ENCODE measurements around the gene ATG16L2.
"Not testable (repeated sequence)": the region's sequence is repeated elsewhere in the genome, so short reads cannot be mapped to it uniquely, and the experiment has no call there.

ATG16L2 gene

DNA sequence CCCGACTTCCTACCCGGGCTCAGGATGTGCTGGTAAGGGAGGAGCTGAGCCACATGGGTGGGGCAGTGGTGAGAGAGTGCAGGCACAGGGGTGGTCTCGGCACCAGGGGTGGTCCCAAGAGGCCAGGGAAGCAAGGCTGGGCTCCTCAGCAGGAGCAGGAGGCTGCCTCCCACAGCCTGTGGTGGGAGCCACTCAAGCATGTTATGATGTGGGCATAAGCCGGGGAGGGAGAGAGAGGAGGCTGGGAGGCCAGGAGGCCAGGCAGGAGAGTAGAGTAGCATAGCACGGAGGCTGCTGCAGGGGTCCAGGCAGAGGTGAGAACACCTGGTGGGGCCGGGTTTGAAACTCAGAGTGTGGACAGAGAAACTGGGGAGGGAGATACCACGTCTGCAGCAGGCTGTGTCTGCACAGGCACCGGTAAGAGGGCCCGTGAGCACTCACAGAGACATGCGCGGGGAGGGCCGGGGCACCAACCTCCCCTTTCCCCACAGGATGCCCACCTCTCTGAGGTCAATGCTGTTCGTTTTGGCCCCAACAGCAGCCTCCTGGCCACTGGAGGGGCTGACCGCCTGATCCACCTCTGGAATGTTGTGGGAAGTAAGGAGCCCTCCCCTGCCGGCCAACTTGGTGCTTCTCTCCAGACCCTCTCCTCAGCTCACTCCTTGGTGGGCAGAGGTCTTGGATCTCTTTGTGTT, 10.7 kb downstream of the ATG16L2 start:
- DNase-seq (ENCODE audit: low read depth in 2 of 2) = no peak

DNA sequence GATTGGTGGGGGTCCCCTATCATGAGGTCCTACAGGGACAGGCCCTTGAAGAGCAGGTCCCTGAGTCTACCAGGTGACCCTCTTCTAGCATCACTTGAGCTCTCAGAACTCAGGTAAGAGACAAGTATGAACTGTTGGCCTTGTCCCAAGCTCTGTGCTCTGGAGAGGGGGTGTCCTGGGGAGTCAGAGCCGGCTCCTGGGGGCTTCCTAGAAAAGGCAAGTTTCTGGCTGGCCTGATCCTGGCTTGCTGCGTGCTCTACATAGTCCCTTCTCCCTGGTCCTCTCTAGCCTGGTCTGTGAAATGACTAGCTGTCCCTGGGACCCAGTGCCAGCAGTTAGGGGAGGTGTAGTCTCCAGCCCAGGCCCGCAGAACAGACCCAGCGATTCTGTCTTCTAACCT, 11.4 kb downstream of the ATG16L2 start:
- DNase-seq (ENCODE audit: low read depth in 2 of 2) = no peak

DNA sequence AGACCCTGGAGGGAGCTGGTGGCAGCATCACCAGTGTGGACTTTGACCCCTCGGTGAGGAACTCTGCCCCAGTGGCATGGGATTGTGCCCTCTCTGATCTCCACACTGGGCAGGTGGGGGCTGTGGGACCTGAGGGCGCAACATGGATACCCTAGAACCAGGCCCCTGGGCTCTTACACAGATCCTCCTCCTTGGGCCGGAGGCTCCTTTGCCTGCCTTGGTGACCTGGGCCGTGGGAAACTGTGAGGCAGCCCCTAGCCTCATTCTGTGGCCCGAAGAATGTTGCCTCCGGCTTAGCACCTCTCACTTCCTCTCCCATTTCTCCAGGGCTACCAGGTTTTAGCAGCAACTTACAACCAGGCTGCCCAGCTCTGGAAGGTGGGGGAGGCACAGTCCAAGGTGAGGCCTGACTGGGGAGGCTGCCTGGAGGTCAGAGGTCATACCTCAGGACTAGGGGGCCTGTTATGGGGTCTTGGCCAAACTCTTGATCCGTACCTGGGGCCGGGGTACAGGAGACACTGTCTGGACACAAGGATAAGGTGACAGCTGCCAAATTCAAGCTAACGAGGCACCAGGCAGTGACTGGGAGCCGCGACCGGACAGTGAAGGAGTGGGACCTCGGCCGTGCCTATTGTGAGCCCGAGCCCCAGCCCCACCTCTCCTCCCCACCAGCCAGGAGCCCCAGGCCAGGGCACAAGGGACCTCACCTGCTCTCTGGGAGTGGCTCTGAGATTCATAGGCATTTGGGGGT, 12.2 kb downstream of the ATG16L2 start:
- DNase-seq (ENCODE audit: low read depth in 2 of 2) = no peak

DNA sequence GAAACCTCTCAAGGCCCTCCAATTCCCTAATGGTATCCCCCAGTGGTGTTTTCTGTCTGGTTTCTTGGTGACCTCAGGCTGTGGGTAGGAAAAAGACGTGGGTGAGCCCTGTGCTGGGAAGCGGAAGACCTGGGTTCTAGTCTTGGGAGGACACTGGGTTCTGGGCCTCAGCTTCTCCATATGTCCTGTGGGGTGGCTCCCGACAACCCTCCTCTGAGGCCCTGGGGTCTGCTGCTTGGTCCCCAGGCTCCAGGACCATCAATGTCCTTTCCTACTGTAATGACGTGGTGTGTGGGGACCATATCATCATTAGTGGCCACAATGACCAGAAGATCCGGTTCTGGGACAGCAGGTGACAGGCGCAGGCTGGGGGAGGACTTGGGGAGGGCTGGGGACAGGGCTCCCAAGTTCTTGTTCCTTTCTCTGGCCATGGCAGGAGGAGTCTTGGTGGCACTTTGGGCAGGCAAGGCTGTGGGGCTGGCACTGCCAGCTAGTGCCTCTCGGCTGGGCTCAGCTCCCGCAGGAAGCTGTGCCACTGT, 12.8 kb downstream of the ATG16L2 start:
- DNase-seq (ENCODE audit: low read depth in 2 of 2) = no peak

DNA sequence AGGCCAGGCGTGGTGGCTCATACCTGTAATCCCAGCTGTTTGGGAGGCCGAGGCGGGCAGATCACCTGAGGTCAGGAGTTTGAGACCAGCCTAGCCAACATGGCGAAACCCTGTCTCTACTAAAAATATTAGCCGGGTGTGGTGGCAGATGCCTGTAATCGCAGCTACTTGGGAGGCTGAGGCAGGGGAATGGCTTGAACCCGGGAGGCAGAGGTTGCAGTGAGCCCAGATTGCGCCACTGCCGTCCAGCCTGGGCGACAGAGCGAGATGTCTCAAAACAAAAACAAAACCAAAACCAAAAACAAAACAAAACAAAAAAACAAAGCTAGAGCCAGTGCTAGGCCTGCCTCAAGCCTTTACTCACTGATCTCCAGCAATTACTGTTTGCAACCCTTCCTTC, 13.4 kb downstream of the ATG16L2 start:
- not testable (repeated sequence) for DNase-seq (ENCODE audit: low read depth in 2 of 2)

DNA sequence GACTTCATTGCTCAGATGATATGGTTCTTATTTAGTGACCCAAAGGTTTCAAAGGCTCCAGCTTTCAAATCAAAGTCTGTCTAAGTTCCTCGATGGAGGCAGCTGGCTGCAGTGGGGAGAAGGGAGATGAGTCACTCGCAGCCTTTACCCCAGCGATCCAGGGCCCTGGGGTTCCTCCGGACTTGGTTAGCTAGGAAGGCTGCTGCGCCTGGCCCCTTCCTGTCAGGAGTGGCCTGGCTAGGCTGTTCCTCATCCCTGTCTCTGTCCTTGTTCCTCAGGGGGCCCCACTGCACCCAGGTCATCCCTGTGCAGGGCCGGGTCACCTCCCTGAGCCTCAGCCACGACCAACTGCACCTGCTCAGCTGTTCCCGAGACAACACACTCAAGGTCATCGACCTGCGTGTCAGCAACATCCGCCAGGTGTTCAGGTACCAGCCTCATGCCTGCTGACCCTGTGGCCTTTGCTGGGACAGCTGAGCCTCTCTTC, 13.9 kb downstream of the ATG16L2 start:
- DNase-seq (ENCODE audit: low read depth in 2 of 2) = no peak

DNA sequence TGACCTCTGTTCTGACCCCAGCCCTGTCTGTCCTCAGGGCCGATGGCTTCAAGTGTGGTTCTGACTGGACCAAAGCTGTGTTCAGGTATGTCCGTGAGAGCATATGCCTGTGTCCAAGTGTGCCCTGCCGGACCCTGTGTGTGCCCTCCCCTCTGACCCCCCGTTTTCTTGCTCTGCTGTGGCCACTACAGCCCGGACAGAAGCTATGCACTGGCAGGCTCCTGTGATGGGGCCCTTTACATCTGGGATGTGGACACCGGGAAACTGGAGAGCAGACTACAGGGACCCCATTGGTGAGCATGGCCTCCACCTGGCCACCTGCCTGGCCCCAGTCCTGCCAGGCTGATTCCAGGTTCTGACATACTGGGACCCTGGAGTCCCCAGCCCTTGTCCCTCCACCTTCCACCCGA, 14.5 kb downstream of the ATG16L2 start:
- no peak for DNase-seq (ENCODE audit: low read depth in 2 of 2)

DNA sequence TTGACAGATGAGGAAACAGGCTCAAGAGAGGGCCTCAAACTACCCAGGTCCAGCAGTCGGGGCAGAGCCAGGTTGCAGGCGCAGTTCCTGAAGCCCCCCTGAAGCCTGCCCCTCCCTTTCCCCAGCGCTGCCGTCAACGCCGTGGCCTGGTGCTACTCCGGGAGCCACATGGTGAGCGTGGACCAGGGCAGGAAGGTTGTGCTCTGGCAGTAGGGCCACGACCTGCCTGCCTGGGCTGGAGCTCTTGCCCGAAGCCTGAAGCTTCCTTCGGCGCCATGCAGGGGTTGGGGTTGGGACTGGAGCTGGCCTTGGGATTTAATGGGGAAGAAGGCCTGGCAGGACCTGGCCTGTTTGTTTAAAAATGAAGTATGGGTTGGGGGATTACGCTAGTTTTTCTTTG, 15.0 kb downstream of the ATG16L2 start:
- DNase-seq (ENCODE audit: low read depth in 2 of 2) = no peak

DNA sequence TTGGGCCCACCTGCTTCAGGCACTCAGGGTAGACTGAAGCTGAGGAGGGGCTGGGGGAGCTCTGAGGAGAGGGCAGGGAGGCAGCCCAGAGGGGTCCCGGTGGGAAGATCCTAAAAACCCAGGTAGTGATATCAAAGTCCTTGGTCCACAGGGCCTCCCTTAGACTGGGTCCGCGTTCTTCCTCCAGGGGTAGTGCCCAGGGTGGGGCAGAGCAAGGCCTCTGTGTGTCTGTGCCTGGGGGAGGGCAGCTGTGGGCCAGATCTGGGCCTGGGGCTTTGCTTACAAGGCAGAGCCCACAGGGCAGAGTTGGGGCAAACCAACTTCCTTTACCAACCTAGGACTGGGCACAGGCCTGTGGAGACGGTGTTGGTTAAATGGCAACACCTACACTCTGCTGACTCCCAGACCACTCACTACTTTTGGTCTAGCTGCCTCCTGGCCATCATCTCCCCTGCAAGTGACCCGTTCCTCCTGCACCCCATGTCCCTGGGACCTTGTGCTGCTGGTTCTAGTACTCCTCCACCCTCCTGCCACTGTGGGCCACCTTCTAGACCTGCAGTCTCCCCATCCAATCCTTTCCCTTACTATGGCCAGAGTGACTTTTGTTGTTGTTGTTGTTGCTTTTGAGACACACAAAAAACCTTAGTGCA, 15.8 kb downstream of the ATG16L2 start:
- DNase-seq (ENCODE audit: low read depth in 2 of 2) = no peak

DNA sequence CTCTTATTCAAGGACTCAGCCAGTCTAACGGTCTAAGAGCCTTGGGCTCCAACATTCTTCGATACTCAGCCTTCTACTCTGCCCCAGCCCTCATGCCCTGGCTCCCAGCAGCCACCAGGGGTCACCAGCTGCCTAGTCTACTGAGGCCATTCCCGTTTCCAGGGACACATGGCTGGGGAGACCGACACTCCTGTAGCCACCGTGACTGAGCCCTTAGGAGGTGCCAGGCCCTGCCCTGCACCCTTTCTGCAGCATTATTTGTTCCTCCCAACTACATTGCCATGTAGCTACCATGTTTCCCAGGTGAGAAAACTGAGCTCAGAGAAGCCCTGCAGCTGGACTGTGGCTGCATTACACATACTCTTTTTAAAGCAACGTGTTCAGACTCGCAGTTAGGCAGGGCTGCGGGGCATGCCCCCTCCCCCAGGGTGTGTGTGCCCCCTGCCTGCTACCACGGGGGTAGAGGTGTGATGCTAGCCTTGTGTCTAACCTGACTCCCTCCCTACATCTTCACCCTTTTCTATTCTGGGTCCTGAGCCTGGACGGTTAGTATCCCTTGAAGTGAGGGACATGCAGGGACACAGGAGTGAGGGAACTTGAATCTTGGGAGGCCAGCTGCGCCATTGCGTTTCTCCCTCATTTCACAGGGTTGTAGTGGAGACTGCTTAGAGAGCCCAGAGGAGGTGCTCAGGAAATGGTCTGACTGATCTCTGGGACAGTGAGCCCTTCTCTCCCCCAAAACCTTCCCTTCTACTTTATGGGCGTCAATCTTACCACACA, 17.5 kb downstream of the ATG16L2 start:
- no peak for DNase-seq (ENCODE audit: low read depth in 2 of 2)

DNA sequence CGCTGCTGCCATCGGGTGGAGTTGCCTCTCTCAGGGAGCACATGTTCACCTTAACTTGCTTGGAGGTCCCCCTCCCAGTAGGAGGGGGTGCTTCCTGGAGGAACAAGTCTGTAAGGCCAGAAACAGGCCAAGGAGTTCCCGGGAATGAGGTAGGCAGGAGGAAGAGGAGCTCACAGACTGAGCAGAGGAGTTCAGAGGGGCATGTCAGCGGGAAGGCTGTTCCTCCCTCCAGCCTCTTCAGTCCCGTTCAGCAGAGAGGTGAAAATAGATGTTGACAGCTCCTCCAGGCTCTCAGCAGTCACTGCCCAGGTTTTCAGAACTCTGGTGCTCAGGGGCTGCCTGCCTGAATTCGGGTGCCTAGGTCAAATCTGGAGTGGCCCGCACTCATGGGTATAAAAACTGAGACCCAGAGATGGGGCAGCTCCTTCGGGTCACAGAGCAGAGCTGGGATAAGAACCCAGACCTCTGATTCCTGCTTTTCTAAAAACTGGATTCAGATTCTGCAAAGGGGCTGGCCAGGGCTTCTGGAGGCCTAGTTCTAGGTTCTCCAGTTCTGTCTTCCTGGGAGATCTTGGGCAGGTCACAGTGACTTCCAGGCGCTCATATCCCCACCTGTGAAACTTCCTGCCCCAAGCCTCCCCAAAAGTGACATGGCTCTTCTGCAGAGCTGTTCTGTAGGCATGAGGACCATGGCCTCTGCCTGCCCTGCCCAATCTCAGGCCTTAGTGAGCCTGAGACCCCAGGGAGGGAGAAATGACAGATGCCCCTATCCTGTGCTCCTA, 18.3 kb downstream of the ATG16L2 start:
- no peak for DNase-seq (ENCODE audit: low read depth in 2 of 2)

DNA sequence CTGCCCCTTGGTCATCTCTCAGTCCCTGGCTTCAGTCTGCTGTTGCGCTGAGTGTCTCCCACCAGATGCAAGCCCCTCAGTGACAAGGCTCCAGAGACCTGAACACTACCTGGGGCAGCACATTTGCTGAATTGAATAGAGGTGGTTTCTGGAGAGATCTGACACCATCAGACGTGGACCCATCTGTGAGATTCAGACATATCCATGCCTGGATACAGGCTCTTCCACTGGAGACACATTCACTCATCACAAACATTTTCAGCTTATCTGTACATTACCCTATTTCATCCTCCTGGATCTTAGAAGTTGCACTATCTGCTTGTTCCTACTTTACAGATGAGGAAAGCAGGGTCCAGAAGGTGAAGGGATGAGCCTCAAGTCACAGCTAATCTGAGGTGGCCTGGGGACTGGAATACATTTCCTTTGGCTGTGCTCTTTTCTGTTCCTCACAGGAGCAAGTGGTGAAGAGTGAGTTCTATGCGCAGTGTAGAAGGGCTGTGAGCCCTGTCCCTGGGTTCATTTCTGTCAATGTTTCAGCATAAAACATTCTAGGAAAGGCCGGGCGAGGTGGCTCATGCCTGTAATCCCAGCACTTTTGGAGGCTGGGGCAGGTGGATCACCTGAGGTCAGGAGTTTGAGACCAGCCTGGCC, 19.0 kb downstream of the ATG16L2 start:
- DNase-seq (ENCODE audit: low read depth in 2 of 2) = no peak

DNA sequence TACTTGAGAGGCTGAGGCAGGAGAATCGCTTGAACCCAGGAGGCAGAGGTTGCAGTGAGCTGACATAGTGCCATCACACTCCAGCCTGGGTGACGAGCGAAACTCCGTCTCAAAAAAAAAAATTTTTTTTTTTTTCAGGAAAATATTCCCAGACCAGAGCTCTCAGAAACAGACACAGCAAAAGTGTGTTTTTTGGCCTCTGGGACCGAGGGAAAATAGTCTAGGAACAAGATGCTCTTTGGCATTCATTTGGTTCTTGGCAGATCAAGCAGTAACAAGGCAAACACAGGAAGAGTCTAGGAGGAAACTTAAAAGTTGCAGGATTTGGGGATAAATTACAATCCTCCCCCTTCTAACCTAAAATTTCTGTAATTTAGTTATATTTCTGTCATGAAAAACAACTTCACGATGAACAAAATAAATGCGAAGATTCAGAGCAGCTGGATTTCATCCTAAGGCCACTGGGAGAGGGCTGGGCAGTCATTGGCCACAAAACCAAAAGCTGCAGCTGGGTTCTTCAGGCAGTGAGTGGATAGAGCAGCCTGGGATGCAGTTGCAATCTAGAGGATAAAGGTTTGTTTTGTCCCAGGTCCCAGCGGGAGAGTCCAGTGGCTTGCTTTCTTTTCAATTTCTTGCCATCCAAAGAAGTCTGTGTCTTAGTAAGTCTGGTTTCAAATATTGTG, 19.7 kb downstream of the ATG16L2 start:
- DNase-seq (ENCODE audit: low read depth in 2 of 2) = no peak

DNA sequence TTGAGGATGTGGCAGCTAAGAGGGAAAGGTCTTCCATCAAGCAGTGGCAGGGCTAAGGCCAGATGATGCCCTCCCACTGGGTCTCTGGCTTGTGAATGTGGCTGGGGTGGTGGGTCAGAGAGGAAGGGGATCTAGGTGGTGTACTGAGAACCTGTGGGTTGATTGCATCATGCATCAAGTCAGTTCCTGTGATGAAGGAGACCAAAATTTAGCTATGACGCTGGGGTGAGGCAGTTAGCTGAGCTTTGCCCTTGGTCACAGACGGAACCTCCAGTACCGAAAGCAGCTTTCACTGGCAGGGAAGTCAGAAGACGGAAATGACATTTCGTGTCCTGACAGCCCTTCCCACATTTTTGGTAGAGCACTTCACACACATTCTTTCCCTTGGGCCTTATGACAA, 20.7 kb downstream of the ATG16L2 start:
- no peak for DNase-seq (ENCODE audit: low read depth in 2 of 2)

DNA sequence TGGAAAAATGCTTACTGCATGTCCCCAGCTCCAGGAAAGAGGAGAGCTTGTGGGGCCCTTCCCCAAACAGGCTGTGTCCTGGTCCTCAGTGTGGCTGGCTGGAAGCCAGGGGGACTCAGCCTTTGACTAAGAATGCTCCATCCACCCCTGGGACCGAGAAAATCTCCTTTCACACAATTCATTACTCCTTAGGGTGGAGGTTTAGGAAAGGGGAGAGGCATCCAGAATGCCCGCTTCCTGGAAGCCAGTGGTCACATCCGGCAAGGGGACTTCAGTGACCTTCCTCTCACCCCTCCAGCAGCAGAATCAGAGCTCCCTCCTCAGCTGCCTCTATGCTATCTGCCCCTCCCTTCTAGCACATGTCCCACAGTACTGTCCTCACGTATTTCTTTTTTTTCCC, 21.9 kb downstream of the ATG16L2 start:
- no peak for DNase-seq (ENCODE audit: low read depth in 2 of 2)

DNA sequence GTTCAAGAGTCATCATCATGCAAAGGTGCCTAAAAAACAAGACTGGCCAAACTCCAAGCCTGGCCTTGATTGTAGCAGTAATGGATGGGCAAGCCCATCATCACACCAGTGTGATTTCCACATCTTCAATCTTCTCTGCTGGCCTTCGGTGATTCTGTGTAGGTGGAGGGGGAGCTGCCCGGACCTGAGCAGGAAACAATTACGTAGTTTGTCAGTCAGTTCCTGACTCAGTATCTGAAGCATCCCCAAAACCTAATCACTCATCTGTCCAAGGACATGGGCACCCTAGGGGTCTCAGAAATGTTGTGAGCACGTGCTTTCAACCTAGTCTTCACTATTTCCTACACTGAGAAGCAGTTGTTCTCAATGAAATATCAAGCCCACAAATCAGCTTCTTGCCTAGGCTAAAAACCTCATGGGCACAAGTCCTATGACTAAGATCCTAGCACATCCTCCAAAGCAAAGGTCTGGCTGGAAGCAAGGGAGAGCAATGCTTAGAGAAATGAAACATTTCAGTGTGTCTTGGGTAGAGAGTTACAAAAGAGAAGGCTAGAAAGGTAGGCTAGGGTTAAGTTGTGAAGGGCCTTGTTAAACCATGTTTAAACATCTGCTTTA, 24.6 kb downstream of the ATG16L2 start:
- no peak for DNase-seq (ENCODE audit: low read depth in 2 of 2)

DNA sequence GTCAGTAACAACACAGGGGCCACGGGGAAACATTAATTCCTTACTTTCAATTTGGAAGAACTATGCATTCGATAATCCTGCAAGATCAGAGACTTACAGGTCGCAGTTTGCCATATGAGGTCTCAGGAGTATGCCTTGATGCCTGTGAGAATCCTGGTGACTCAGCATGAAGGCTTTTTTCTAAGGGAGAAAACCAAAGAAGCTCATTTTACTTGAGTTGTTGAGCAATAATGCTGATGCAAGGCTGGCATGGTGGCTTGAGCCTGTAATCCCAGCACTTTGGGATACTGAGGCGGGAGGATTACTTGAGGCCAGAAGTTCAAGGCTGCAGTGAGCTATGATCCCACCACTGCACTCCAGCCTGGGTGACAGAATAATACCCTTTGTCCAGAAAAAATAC, 26.6 kb downstream of the ATG16L2 start:
- no peak for DNase-seq (ENCODE audit: low read depth in 2 of 2)

DNA sequence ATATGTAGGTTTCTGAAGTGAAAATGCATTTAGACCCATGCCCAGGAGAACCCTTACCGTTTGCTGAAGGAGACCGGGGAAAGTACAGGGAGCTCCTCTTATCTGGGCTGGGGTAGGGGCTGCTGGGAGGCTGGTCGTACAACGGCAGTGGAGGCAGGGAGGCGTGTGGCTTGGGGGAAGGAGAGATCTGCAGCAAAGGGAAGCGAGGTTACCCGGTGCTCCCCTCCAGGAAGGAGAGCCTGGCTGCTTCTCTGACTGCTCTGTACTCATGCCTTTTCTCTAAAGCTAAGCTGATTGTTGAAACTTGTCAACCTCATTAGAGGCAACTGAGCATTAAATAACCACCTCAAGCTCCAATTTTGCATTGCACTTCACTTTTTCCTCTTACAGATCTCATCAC, 27.2 kb downstream of the ATG16L2 start:
- no peak for DNase-seq (ENCODE audit: low read depth in 2 of 2)

DNA sequence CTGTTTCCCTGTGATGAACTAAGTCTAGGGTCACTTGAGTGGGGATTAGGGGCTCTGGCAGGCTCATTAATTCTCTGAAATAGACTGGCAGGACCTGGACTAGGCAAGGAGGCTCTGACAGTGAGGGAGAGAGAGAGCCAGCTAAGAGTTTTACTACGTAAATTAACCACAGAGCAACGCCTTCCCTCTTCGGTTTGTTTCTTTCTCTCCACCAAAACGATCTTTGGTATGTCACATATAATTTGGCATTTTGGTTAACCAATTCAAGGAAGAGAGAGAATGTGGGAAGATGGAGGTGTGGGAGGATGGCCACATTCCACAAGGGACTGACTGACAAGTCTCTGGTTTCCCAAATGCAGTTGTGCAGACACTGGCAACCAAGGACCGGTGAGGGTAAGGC, 27.9 kb downstream of the ATG16L2 start:
- no peak for DNase-seq (ENCODE audit: low read depth in 2 of 2)

Data from stimulated activated CD8-positive, alpha-beta memory T cell treated with anti-CD3 and anti-CD28 coated beads, Interleukin-7, amount 100 ng/mL, for 1 hour (primary cell).